Epithelial cell of prostate (primary cell): Measurements from ENCODE around the gene SCARB2.
A peak's percentile ranks its signal among the peaks of the same experiment; 100 is the strongest.

Experiments
- DNase-seq: peaks from one replicate; pipeline ENCODE4 v3.0.0-alpha.2; 2011; ENCODE audit warnings: low read depth, low spot score
- H3K27ac ChIP-seq: fragments of 450-650 bp; 2 replicates; pipeline ENCODE4 v1.5.1; 2017; ENCODE audit warnings: mild to moderate bottlenecking

The SCARB2 gene

DNA sequence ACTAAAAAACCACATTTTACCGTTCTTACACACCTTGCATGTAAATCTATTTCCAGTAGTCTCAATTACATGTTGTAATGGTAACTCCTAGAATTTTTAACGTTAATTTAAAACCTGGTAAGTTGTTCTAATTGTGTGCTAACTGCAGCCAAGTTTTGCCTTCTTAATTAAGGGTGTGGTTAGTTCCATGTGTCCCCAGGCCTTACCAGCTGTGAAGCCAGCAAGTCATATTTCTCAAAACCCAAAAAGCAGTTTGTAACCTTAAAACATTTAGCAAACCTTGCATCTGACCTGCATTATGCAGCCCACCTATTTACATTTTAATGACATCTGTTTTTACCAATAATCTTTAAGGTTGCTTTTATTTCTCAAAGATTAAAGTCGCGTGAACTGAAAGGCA, 19.5 kb upstream of the SCARB2 start:
- no peak overlapping the region for H3K27ac ChIP-seq

GRCh38 chr4:76232681-76233080, 19.1 kb upstream of the SCARB2 start:
- no peak for DNase-seq
- H3K27ac ChIP-seq = no peak overlapping the region

More for the DNA sequence above, 19.5 kb upstream of the SCARB2 start:
- DNase-seq = no peak

GRCh38 chr4:76226418-76226817, 12.8 kb upstream of the SCARB2 start:
- DNase-seq = no peak
- no peak overlapping the region for H3K27ac ChIP-seq

DNA sequence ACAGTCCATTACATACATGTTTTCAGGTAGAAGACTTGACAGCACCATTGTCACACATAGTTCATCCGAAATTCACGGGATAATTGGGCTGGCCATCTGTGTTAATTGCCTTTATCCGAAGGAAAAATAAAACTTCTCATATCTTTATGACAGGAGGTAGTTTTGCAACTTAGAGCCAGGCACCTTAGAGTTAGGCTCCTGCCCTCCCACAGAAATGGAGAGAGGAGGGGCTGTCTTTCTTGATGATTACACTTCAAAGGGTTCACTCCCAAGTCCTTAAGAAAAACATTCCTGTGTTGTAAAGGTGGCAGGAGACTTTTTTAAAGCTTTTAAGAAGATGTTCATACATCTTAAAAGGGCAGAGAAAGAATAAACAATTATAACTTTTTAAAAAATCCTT, 10.5 kb upstream of the SCARB2 start:
- DNase-seq = no peak

GRCh38 chr4:76219299-76220055, 5.9 kb upstream of the SCARB2 start:
- H3K27ac ChIP-seq = no peak overlapping the region
- no peak for DNase-seq

More for the DNA sequence above, 10.5 kb upstream of the SCARB2 start:
- H3K27ac ChIP-seq = no peak overlapping the region

DNA sequence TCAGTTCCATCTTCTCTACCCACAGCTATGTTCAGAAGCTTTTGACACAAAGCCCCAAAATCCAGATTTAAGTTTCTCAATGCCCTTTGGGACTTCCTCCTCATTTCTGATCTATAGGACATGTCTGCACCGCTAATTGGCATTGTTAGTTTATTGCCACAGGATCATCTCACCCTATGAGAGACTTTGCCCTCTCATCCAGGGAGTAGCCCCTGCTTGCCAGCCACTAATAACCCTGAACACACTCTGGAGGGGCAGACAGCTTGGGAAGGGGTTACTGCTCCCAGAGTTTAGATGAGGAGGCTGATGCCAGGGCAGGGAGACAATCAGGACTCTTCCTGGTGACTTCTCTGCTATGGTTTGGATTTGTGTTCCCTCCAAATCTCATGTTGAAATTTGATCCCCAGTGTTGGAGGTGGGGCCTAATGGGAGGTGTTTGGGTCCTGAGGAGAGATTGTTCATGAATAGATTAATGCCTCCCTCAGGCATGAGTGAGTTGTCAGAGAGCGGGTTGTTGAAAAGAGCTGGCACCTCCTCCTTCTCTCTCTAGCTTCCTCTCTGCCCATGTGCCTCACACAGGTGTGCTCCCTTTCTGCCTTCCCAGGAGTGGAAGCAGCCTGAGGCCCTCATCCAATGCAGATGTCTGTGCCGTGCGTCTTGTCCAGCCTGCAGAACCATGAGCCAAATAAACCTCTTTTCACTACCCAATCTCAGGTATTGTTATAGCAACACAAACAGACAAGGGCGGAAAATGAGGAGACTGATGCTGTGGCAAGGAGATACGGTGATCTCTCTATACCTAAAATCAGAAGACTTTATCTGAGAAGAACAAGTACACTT, 3.6 kb upstream of the SCARB2 start:
- no peak for DNase-seq
- H3K27ac ChIP-seq = no peak overlapping the region

- H3K27ac ChIP-seq = no peak overlapping the region
- DNase-seq = no peak
These were observed 2.9 kb upstream of the SCARB2 start for GRCh38 chr4:76216524-76216923.

DNA sequence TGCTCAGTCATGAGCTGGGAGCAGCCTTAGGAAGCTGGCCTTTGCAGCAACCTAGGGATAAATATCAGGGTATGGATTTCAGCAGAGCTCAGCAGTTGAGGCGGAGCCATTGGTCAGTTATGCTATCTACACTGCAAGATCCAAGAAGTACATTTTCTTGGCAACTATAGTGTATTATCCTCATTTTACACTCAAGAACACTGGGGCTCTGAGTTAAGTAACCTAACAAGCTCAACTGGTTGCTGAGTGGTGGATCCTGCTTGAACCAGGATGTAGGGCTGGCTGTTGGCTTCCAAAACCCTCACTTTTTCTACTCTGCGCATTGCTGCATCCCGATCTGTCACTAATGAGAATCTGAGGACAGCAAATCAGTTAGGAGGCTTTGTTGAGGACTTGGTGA, 1.5 kb upstream of the SCARB2 start:
- H3K27ac ChIP-seq = no peak overlapping the region

DNA sequence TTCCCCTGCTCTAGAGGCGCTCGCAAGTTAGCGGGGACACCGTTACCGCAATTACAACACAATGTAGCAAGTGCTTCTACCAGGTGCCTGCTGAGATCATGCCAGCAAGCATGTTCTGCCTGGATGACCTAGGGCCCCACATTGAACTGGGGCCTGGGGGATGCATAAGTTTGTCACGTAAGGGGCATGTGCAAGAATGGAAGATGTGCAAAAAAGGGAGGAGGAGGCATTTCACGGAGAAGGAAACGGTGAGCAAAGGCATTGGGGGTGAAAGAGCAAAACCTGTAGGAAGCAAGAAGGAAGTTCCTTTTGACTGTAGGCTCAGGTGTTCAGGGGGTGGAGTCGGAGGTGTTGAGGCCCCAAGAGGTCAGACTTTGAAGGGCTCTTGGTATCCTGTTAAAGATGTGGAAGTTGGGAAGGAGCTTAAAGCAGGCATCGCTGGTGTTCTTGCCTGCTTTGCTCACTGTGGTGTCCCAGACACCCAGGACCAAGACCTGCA, 602 bp upstream of the SCARB2 start:
- peak overlapping the region; percentile 87 for H3K27ac ChIP-seq
- DNase-seq = no peak

More for the DNA sequence above, 1.5 kb upstream of the SCARB2 start:
- no peak for DNase-seq

GRCh38 chr4:76212851-76213414, 691 bp downstream of the SCARB2 start:
- H3K27ac ChIP-seq = peak overlapping the region; percentile 87
- DNase-seq = no peak

GRCh38 chr4:76211769-76212708, 1.6 kb downstream of the SCARB2 start:
- H3K27ac ChIP-seq = peak overlapping the region; percentile 87
- no peak for DNase-seq

DNA sequence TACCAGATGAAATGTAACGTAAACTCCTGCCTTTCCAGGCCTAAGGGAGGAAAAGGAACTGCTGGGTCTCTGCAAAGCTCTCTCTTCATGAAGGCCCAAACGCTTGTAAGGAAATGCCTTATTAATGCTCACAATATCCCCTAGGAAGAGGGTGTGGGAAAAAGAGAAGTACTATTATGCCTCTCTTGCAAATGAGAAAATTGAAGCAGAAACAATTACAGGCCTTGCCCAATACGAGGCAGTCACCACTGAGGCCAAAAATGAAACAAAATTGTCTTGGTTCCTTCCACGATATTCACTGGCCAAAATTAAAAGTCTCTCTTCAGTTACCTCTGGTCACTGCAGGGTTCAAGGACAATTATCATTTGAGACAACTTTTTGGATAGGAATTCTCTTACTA, 3.2 kb downstream of the SCARB2 start:
- DNase-seq = no peak
- H3K27ac ChIP-seq = peak overlapping the region; percentile 87

- no peak overlapping the region for H3K27ac ChIP-seq
- DNase-seq = no peak
These were observed 3.7 kb downstream of the SCARB2 start for GRCh38 chr4:76209881-76210280.

GRCh38 chr4:76208005-76208765, 5.4 kb downstream of the SCARB2 start:
- peak; percentile 68 for DNase-seq

DNA sequence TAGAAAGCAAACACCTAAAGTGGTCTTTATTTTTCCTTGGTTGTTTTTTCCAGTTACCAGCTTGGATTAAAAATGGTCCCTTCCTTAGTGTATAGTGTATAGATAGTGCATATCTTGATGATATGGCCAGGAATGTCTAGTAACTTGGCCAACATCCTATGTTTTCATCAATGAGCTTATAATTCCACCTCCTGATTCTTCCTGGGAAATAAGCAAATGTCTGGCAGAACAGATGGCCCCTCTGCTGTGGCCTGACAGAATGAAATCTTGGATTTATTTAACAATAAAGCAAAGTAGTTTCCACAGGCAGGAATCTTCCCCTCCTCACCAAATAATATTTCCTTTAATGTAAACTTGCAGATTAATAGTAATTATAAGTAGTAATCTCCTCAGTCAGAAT, 6.1 kb downstream of the SCARB2 start:
- peak overlapping the region; percentile 83 for H3K27ac ChIP-seq
- DNase-seq = no peak

More at GRCh38 chr4:76208005-76208765, 5.4 kb downstream of the SCARB2 start:
- peak overlapping the region; percentile 83 for H3K27ac ChIP-seq

- H3K27ac ChIP-seq = no peak overlapping the region
These were observed 7.2 kb downstream of the SCARB2 start for GRCh38 chr4:76206222-76206942.

GRCh38 chr4:76205476-76205875, 8.1 kb downstream of the SCARB2 start:
- H3K27ac ChIP-seq = no peak overlapping the region

More at GRCh38 chr4:76206222-76206942, 7.2 kb downstream of the SCARB2 start:
- DNase-seq = no peak

GRCh38 chr4:76204936-76205335, 8.7 kb downstream of the SCARB2 start:
- no peak overlapping the region for H3K27ac ChIP-seq
- DNase-seq = no peak

More at GRCh38 chr4:76205476-76205875, 8.1 kb downstream of the SCARB2 start:
- no peak for DNase-seq
